Activated CD4-positive, CD25-positive, alpha-beta regulatory T cell treated with anti-CD3 and anti-CD28 coated beads, Interleukin-2, amount 50 U/mL, for 72 hours (primary cell): ENCODE measurements around the gene BLNK.
"Not testable (repeated sequence)": the region's sequence is repeated elsewhere in the genome, so short reads cannot be mapped to it uniquely, and the experiment has no call there.

Experiments
- DNase-seq: peaks from one replicate; pipeline ENCODE4 v3.0.0; 2021

The BLNK gene

GRCh38 chr10:96218826-96219225, 52.5 kb downstream of the BLNK start:
- no peak for DNase-seq

GRCh38 chr10:96217711-96218110, 53.7 kb downstream of the BLNK start:
- no peak for DNase-seq

GRCh38 chr10:96216775-96217174, 54.6 kb downstream of the BLNK start:
- no peak for DNase-seq

GRCh38 chr10:96212911-96213310, 58.5 kb downstream of the BLNK start:
- no peak for DNase-seq

- no peak for DNase-seq
Measured at GRCh38 chr10:96211764-96212163, 59.6 kb downstream of the BLNK start.

GRCh38 chr10:96208946-96209345, 62.4 kb downstream of the BLNK start:
- no peak for DNase-seq

- DNase-seq, result no peak
Measured at GRCh38 chr10:96208271-96208670, 63.1 kb downstream of the BLNK start.

GRCh38 chr10:96205580-96205979, 65.8 kb downstream of the BLNK start:
- DNase-seq, result no peak

- no peak for DNase-seq
Measured at GRCh38 chr10:96201525-96201924, 69.8 kb downstream of the BLNK start.

- DNase-seq, result not testable (repeated sequence)
Measured at GRCh38 chr10:96189505-96189904, 81.9 kb downstream of the BLNK start.

GRCh38 chr10:96188916-96189315, 82.5 kb downstream of the BLNK start:
- no peak for DNase-seq

- no peak for DNase-seq
Measured at GRCh38 chr10:96188421-96188820, 82.9 kb downstream of the BLNK start.

- DNase-seq, result no peak
Measured at GRCh38 chr10:96176985-96177384, 94.4 kb downstream of the BLNK start.

GRCh38 chr10:96172666-96173065, 98.7 kb downstream of the BLNK start:
- DNase-seq, result no peak

- no peak for DNase-seq
Measured at GRCh38 chr10:96170230-96170629, 101.1 kb downstream of the BLNK start.

- DNase-seq, result no peak
Measured at GRCh38 chr10:96168546-96168945, 102.8 kb downstream of the BLNK start.

GRCh38 chr10:96165726-96166125, 105.6 kb downstream of the BLNK start:
- DNase-seq, result no peak

- no peak for DNase-seq
Measured at GRCh38 chr10:96153070-96153469, 118.3 kb downstream of the BLNK start.

- no peak for DNase-seq
Measured at GRCh38 chr10:96152437-96152836, 118.9 kb downstream of the BLNK start.
